Heart left ventricle (tissue), 16 donors: Measurements from ENCODE around the gene MYH14. TPM values are rescaled to one million over a fixed set of nuclear protein-coding genes. Genes with fewer than 3 reads are reported as not detected.

Source experiments
- ATAC-seq, 4 donors: fragments of 200-7000 bp; cut with Tn5 transposase; one replicate each; pipeline ENCODE4 v1.9.1; 2020 to 2022; ENCODE audit warnings: moderate library complexity in 4 of 4, mild to moderate bottlenecking in 3 of 4, moderate number of reproducible peaks in 1 of 4
- DNase-seq, 5 donors: peaks; one replicate each; pipeline ENCODE4 v3.0.0-alpha.2; 2020
- H3K27ac ChIP-seq, 12 donors: fragments of 200-600 bp; sonication (generic) in 4 of 12; one replicate each; pipeline versions ENCODE4 v1.5.0 to v1.8.0; 2016 to 2022; ENCODE audit warnings: mild to moderate bottlenecking in 2 of 12
- H3K27me3 ChIP-seq, 9 donors: fragments of 200-600 bp; sonication (generic) in 2 of 9; one replicate each; pipeline versions ENCODE4 v1.5.1 to v1.8.0; 2016 to 2022; ENCODE audit warnings: mild to moderate bottlenecking in 3 of 9
- H3K36me3 ChIP-seq, 9 donors: fragments of 200-600 bp; sonication (generic) in 2 of 9; one replicate each; pipeline versions ENCODE4 v1.5.0 to v1.8.0; 2018 to 2022; ENCODE audit warnings: mild to moderate bottlenecking in 2 of 9
- H3K4me1 ChIP-seq, 12 donors: fragments of 200-600 bp; sonication (generic) in 4 of 12; one replicate each; pipeline versions ENCODE4 v1.5.0 to v1.8.0; 2016 to 2022; ENCODE audit warnings: mild to moderate bottlenecking in 3 of 12
- H3K4me3 ChIP-seq, 12 donors: fragments of 200-600 bp; sonication (generic) in 4 of 12; one replicate each; pipeline versions ENCODE4 v1.5.0 to v1.8.0; 2017 to 2022; ENCODE audit warnings: mild to moderate bottlenecking in 9 of 12, moderate library complexity in 4 of 12
- H3K9me3 ChIP-seq, 12 donors: fragments of 200-600 bp; sonication (generic) in 4 of 12; one replicate each; pipeline versions ENCODE4 v1.5.0 to v1.8.0; 2016 to 2022; ENCODE audit warnings: mild to moderate bottlenecking in 1 of 12
- POLR2A ChIP-seq, 2 donors: fragments of 450-650 bp; IDR thresholded peaks; one replicate each; pipeline ENCODE4 v1.6.1; 2017; ENCODE audit warnings: antibody characterized with exemption in 2 of 2, mild to moderate bottlenecking in 2 of 2, moderate library complexity in 2 of 2
- WGBS, 4 donors: extraction: QIAGEN DNeasy Blood & Tissue Kit in 2 of 4; methylation state at CpG; one replicate each; pipeline versions ENCODE4 v1.1.5 to v1.1.7; 2013 to 2018; 5-methylcytosine and 5-hydroxymethylcytosine counted together
- intact Hi-C, 10 donors: fragments of 100-400 bp; cut with DNase I; formaldehyde crosslinking; loops; one replicate each; pipeline versions ENCODE4 v1.11.1 to v1.14.2; 2022
- polyA plus RNA-seq, 2 donors: library from polyadenylated mRNA; stranded (reverse); fragments of 200-250 nt; gene quantifications; one replicate each; pipeline ENCODE4 v1.2.3, GENCODE V29; 2013
- total RNA-seq, 9 donors: library from RNA; depleted of rRNA in 2 of 9; stranded (reverse); fragments of >200 nt in 2 of 9; fragmentation: NEBNext Ultra II Directional in 3 of 9; extraction: Animal tissue kit (Norgen Biotek cat#: 25700) in 3 of 9; gene quantifications; one replicate each; pipeline versions ENCODE4 v1.1.0 to v1.2.4, GENCODE V29; 2016 to 2023
- TF ChIP-seq, protein P1 (sequence below), 12 donors: fragments of 200-600 bp; sonication (generic) in 4 of 12; IDR thresholded peaks; one replicate each; pipeline versions ENCODE4 v1.5.0 to v1.8.0; 2018 to 2022; ENCODE audit warnings: antibody characterized with exemption in 12 of 12, mild to moderate bottlenecking in 5 of 12
- donor health status: ischemic (EF 13 %, LVEDD 7.1; RV severe dilation, severe dysfunction).
- donor health status: healthy with polysubstance abuse.
- donor health status: DM: no; HTN: yes; CAD: no.
- donor health status: DM: no; HTN: no; CAD: no.
- donor health status: ischemic (EF 25% LVEDD 6.9; RV normal size, moderate dysfunction).
- donor health status: ischemic (EF 25% LVEDD 5.7; RV mildly dilated, moderate dysfunction).
- donor health status: healthy.
- donor health status: DM: yes; HTN: yes; CAD: no.
- donor health status: ischemic (EF 35%, LVEDD 5.7; RV mildly dilated, moderate dysfunction).
- donor health status: nonischemic (EF 11% LVEDD 7.7; RV severe dilation, severe dysfunction).
- donor health status: DM: yes; HTN: yes; CAD: no.
- donor health status: PGD.
- donor health status: ischemic (EF 29% LVEDD 5.4; RV normal size, mild dysfunction).
- donor health status: nonischemic (EF 23%, LVEDD 6.1; RV moderate dilation, normal function).

Gene MYH14
- total and polyA plus RNA-seq, 11 donors: 45.8 to 132 (median 90.5) TPM

DNA sequence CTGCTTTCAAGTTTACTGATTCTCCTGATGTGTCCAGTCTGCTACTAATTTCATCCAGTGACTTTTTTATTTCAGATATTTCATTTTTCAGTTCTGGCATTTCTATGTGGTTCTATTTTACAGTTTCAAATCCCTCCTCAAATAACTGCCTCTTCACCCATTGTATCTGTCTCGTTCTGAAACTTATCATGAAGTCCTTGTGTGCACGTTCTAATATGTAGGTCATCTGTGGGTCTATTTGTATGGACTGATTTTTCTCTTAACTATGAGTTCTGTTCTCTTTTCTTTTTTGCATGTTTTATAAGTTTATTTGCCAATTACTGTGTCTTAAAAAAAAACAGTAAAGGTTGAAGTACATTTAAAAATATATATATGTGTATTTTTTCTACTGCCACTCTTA, 82.4 kb downstream of the MYH14 start:
- no peak for ATAC-seq
- no peaks in the 10 kb centered on the region for H3K4me1 ChIP-seq
- no peaks in the 10 kb centered on the region for H3K27me3 ChIP-seq
- peaks cover 0 to 62% (median 10%) of the 10 kb centered on the region in 9 donors for H3K36me3 ChIP-seq
- DNase-seq: no peak
- no peak overlapping the region for H3K27ac ChIP-seq
- WGBS, 4 donors: 71 to 86% (median 74%) methylated on average over 2 of the region's 2 CpGs
- intact Hi-C loops: no loop called here
- TF ChIP-seq, protein P1, sequence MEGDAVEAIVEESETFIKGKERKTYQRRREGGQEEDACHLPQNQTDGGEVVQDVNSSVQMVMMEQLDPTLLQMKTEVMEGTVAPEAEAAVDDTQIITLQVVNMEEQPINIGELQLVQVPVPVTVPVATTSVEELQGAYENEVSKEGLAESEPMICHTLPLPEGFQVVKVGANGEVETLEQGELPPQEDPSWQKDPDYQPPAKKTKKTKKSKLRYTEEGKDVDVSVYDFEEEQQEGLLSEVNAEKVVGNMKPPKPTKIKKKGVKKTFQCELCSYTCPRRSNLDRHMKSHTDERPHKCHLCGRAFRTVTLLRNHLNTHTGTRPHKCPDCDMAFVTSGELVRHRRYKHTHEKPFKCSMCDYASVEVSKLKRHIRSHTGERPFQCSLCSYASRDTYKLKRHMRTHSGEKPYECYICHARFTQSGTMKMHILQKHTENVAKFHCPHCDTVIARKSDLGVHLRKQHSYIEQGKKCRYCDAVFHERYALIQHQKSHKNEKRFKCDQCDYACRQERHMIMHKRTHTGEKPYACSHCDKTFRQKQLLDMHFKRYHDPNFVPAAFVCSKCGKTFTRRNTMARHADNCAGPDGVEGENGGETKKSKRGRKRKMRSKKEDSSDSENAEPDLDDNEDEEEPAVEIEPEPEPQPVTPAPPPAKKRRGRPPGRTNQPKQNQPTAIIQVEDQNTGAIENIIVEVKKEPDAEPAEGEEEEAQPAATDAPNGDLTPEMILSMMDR (IDR thresholded peaks at IDR 0.05): no peak
- no peak for TF ChIP-seq POLR2A (IDR thresholded peaks at IDR 0.05)
- no peak overlapping the region for H3K4me3 ChIP-seq
- H3K9me3 ChIP-seq: peaks cover 0 to 44% (median 8%) of the 10 kb centered on the region in 12 donors

DNA sequence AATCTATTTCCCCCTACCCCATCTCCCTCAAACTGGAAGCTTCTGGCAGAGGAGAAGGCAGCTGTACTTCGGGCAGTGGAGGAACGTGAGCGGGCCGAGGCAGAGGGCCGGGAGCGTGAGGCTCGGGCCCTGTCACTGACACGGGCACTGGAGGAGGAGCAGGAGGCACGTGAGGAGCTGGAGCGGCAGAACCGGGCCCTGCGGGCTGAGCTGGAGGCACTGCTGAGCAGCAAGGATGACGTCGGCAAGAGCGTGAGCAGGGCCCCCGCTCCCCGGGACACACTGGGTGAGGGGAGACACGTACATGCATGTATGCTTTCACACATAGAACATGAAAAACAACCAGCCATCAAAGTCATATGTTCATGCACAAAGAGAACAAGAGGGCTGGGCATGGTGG, 83.0 kb downstream of the MYH14 start:
- no peak overlapping the region for H3K4me3 ChIP-seq
- ATAC-seq: no peak
- peaks cover 0 to 59% (median 10%) of the 10 kb centered on the region in 9 donors for H3K36me3 ChIP-seq
- H3K27ac ChIP-seq: no peak overlapping the region
- no peaks in the 10 kb centered on the region for H3K4me1 ChIP-seq
- DNase-seq: no peak
- peaks cover 0 to 44% (median 8%) of the 10 kb centered on the region in 12 donors for H3K9me3 ChIP-seq
- 92 to 95% (median 93%) methylated on average over 18 of the region's 18 CpGs for WGBS, 4 donors
- TF ChIP-seq POLR2A (IDR thresholded peaks at IDR 0.05): no peak
- TF ChIP-seq, protein P1 (IDR thresholded peaks at IDR 0.05): no peak
- intact Hi-C loops: no loop called here
- no peaks in the 10 kb centered on the region for H3K27me3 ChIP-seq

DNA sequence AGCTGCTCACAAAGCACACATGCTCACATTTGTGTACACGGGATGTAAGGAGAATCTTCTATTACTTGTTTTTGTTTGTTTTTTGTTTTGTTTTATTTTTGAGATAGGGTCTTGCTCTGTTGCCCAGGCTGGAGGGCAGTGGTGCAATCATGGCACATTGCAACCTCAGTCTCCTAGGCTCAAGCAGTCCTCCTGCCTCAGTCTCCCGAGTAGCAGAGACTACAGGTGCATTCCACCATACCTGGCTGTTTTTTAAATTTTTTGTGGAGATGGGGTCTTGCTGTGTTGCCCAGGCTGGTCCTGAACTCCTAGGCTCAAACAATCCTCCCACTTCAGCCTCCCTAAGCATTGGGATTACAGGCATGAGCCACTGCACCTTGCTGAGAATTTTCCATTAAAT, 83.9 kb downstream of the MYH14 start:
- Histone ChIP-seq H3K4me1 (no peaks in the 10 kb centered on the region), H3K4me3 (no peak overlapping the region), H3K27ac (no peak overlapping the region), H3K9me3 (peaks cover 0 to 44% (median 8%) of the 10 kb centered on the region in 12 donors), H3K27me3 (no peaks in the 10 kb centered on the region), H3K36me3 (peaks cover 0 to 50% (median 10%) of the 10 kb centered on the region in 9 donors)
- intact Hi-C loops: no loop called here
- no peak for TF ChIP-seq POLR2A (IDR thresholded peaks at IDR 0.05)
- TF ChIP-seq, protein P1 (IDR thresholded peaks at IDR 0.05): no peak
- DNase-seq (no peak), ATAC-seq (no peak)
- 74 to 87% (median 84%) methylated on average over 2 of the region's 2 CpGs for WGBS, 4 donors

DNA sequence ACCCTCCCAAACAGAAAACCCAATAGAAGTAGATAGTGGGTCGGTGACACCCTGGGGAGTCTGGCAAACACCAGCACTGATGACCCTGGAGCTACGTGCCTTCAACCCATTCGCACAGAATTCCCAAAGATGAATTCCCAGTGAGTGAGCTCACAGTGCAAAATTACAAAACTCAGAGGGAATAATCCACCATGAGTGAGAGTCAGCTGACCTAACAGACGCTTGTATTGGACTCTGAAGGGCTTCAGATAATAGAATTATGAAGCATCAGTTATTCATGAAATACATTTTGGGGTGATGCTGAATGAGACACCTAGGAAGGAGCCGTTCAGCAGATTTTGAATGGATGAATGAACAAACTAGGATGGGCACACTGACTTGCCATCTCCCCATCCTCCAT, 85.5 kb downstream of the MYH14 start:
- no peak for DNase-seq
- no peaks in the 10 kb centered on the region for H3K27me3 ChIP-seq
- peaks cover 0 to 56% (median 10%) of the 10 kb centered on the region in 9 donors for H3K36me3 ChIP-seq
- peaks cover 0 to 44% (median 8%) of the 10 kb centered on the region in 12 donors for H3K9me3 ChIP-seq
- H3K4me3 ChIP-seq: no peak overlapping the region
- TF ChIP-seq POLR2A (IDR thresholded peaks at IDR 0.05): no peak
- TF ChIP-seq, protein P1 (IDR thresholded peaks at IDR 0.05): no peak
- intact Hi-C loops: no loop called here
- ATAC-seq: no peak
- 76 to 86% (median 82%) methylated on average over 5 of the region's 5 CpGs for WGBS, 4 donors
- no peaks in the 10 kb centered on the region for H3K4me1 ChIP-seq
- H3K27ac ChIP-seq: no peak overlapping the region
